ENCODE results near the gene TNRC6B.
"Not testable (repeated sequence)": the region's sequence is repeated elsewhere in the genome, so short reads cannot be mapped to it uniquely, and the experiment has no call there.

TNRC6B gene

DNA sequence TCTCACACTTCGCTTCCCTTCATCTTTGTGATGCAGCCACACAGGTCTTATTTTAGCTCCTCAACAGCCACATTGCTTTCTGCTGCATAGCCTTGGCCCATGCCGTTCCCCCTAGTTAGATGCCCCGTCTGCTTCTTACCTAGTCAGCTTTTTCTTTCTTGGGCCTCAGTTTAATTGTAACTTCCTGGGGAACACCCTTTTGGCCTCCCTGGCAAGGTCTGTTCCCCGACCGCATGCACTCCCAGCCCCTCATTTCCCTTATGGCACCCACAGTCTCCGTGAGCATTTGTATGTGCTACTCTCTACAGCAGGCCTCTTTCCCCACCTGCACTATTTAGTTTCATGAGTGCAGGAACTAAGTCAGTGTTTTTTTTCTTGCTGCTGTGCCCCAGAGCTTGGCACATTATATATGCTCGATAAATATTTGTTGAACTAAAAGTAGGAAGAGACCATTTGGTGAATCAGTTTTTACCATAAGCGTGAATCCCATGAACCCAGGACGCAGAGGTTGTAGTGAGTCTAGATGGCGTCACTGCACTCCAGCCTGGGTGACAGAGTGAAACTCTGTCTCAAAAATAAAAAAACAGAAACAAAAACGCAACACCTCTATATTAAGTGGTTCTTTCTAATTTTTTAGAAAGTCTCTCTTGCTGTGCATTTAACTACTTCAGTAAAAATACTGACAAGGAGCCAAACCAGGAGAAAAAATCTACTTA is 38.5 kb downstream of the TNRC6B start:
- DNase-seq, result no peak

DNA sequence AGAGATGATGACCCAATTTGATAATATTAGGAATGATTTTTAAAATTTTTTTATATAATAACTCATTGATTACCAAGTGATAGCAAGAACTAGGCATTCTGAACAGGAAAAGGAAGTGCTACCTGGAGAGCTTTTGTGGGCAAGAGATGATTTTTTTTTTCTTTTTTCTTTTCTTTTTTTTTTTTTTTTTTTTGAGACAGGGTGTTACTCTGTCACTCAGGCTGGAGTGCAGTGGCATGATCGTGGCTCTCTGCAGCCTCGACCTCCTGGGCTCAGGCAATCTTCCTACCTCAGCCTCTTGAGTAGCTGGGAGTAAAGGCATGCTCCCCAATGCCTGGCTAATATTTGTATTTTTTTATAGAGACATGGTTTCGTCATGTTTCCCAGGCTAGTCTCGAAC is 40.4 kb downstream of the TNRC6B start:
- DNase-seq, result no peak

DNA sequence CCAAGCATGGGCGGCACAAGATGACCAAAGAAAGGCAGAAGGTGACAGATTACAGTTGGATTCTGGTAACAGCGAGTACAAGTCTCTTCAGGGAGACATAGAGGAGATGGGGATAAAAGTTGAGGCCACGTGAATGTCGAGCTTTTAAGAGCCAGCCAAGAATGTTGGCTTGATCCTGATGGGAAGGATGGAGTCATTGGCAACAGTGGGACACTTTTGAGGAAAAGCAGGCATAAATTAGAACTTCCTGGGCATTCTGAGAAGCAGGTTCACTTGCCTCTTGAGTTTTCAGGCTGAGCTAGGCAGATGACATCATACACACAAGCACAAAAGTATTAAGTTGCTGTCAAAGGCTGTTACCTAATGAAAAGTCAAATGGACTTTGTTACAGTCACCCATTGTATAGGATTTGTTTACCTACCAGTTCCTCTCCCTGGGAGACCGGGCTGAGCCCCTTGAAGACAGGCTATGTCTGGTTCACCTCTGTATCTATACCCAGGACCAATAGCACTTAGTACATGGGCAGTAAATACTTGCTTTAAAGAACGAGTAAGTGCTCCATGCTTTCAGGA is 41.1 kb downstream of the TNRC6B start:
- DNase-seq, result no peak

DNA sequence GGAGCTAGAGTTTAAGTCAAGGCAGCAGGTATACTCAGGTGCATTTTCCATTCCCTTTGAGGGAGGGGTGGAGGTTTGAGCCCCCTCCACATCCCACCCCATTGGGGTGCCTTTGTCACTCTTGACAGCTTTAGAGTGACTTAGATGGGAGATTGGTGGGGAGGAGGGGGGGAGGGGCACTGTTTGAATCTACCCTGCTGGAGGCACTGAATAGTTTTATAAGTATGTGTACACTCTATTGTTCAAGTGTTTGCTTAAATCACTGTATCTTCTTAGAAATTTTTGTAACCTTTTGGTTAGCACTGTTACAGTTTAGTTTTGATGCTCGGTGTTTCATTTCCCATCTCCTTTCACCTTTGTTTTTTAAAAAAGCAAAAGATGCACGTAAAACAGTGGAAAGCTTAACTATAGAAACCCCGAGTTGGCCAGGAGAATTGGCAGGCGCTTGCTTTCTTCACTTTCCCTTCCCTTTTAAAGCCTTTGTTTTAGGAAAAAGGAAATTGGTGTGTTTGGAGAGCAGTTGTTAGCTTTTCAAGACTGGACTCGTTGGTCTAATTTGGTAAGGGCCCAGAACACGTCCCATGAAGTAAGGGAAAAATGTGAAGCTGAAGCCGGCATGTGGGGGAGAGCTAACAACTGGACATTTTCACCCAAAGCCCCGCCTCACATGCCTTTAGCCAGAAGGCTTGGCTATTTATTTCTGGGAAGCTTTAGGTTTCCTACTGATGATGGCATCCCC is 42.8 kb downstream of the TNRC6B start:
- DNase-seq, result no peak

DNA sequence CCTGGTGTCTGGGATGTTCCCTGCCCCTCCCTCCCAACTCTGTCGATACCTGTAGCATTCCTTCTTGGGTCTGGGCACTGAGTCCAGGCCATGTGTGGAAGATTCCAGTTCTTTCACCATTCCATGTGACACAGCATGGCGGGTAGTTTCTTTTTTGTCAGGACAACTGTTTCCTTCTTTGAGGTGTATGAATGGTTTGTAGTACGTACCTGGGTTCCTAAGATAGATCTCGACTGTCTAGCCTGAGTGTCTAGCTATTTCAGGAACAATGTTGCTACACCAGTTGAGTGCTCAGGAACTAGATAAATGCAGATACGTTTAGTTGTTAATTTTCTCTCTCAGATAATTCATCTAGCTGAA is 43.3 kb downstream of the TNRC6B start:
- no peak for DNase-seq

DNA sequence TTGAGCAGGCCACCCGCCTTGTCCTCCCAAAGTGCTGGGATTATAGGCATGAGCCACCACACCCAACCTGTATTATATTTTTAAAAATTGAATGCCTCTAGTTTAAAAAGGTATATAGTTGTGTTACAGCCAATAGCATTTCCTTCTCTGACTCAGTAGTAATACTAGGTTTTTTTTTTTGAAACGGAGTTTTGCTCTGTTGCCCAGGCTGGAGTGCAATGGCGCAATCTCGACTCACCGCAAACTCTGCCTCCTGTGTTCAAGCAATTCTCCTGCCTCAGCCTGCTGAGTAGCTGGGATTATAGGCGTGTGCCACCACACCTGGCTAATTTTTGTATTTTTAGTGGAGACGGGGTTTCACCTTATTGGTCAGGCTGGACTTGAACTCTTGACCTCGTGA is 45.3 kb downstream of the TNRC6B start:
- not testable (repeated sequence) for DNase-seq

DNA sequence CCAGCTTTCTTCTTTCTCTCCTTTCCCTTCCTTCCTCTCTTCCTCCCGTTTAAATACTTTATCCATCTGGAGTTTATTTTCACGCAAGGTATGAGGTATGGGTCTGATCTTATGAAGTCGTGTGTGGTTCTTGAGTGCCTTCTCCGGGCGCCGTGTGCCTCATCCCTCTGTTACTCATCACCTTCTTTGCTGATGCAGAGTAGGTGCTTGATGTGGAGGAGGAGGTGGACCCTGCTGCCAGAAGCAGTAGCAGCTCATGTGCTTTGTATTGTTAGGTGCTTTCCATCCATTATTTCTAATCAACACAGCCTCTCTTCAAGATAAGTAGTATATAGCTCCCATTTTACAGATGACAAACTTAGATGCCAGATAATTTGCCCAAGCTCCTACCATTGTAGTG is 47.0 kb downstream of the TNRC6B start:
- DNase-seq, result peak; percentile 41

DNA sequence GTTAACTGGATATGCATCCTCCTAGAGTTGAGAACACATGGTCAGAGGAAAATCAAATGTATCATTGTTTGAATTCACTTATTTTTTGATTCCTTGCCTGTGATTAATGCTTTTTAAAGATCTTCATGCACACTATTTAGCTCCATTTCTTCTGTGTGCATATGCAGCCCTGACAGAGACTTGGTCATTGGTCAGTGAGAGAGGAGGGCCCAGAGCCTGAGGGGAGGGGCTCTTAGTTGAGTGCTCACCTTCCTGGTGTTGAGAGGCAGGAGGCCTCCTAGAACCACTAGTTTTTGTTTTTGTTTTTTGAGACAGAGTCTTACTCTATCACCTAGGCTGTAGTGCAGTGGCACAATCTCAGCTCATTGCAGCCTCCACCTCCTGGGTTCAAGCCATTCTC is 48.9 kb downstream of the TNRC6B start:
- no peak for DNase-seq

DNA sequence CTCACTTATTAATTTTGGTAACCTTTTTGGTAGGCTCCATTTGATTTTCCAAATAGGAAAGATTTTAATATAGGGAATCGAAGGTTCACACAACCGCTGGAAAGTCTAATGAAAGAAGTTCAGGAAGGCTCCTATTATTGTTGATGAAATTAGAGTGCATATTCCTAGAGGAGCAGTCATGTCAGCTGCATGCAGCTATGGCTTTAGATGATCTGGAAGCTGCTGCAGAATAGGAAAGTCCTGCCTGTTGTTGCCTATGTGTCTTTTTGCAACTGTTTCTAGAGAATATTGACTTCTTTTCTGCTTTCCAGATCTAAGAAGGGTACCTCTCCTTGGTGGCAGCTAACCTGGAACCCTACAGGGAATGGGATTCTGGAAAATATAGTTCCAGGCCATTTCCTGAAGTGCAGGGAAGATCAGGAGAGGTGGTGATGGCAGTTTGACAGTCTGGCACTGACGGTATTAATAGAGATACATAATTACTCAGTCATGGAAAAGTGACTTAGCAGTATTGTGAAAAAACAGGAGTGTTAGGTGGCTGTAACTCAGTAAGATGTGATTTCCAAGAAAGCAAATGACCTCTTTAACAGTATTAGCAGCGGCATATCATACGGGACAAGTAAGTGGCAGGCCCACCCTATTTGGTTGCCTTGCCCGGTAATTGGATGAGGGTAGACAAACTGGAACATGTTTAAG is 54.0 kb downstream of the TNRC6B start:
- DNase-seq, result no peak

DNA sequence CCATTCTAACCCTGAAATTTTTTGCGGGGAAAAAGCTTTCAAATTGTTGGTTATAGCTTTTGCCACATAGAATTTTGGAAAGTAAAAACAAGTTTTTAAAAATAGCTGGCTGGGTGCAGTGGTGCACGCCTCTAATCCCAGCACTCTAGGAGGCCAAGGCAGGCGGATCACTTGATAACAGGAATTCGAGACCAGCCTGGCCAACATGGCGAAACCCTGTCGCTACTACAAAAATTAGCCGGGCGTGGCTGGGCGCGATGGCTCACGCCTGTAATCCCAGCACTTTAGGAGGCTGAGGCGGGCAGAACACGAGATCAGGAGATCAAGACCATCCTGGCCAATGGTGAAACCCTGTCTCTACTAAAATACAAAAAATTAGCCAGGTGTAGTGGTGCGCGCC is 54.9 kb downstream of the TNRC6B start:
- no peak for DNase-seq

DNA sequence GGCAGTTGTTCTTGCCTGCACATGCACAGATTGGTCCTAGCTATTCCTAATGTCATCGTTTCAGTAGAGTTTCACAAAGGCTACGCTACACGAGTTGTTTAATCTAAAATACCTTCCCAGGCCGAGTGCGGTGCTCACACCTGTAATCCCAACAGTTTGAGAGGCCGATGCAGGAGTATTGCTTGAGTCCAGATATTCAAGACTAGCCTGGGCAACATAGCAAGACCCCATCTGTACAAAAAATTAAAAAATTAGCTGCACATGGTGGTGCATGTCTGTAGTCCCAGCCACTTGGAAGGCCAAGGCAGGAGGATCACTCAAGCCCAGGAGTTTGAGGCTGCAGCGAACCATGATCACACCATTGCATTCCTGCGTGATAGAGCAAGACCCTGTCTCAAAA is 56.2 kb downstream of the TNRC6B start:
- no peak for DNase-seq

DNA sequence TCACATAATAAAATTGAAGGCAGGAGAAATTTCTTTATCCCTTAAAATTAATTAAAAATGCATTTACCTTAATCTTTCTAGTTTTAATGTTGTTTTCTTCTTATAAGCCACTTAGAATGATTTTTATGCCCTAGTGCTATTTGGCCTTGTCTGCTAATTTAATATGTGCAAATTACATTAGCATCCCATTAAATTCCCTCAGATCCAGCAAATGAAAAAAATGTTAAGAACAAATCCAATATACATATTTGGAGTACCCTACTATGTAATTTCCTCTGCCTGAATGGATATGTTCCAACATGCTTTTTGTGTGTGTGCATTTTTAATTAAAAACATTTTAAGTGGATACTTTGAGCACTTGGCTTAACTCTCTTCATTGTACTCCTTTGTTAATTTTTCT is 56.9 kb downstream of the TNRC6B start:
- no peak for DNase-seq

DNA sequence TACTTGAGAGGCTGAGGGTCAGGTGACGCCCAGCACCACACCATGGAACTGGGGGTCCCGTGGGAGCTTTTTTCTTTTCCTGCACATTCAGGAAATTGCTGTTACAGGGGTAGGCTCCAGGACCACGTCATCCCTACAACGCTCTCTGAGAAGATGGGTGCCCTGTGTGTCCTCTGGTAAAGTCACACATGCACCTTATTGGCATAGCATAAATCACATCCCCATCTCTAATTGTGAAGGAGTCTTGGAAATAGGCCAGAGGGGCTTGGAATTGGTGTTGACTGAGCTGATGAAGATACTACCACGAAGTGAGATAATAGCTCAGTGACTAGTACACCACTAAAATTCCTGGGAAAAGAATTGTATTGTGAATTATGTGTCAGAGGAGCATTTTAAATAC is 57.6 kb downstream of the TNRC6B start:
- no peak for DNase-seq

DNA sequence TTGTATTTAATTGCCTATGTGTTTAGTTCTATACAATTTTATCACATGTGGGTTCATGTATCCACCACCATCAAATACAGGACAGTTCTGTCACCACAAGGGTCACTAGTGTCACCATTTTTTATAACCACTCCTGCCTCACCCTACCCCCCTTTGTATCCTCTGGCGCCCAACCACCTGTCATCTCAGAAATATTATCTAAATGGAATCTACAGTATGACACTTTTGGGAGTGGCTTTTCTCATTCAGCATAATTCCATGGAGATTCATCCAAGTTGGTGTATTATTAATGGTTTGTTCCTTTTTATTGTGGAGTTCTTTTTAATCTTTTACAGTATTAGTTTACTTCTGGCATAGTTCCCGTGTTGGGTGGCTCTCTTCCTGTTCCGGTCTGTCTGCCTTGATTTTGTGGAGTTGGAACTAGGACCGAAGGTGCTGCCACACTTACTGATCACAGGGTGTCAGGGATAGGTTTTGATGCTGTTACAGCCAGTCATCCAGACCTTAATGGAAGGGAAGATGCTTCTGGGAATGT is 58.5 kb downstream of the TNRC6B start:
- DNase-seq, result no peak

DNA sequence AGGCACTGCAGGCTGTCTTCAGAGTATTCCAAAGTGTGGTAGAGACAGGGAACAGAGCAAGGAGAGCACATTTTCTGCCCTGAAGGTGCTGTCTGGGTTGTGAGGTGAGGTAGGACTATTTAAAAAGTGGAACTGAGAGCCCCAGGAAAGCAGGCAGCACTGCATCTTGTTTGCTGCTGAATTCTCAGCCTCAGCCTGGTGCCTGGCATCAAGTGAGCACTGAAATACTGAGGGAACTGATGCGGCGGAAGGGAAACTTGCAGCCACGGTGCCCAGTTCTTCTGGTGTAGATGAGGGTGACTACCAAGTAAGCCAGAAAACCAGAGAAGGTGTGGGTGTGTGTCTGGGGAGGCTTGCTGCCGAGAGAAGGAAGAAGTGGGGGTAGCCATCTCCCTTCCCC is 59.5 kb downstream of the TNRC6B start:
- no peak for DNase-seq

DNA sequence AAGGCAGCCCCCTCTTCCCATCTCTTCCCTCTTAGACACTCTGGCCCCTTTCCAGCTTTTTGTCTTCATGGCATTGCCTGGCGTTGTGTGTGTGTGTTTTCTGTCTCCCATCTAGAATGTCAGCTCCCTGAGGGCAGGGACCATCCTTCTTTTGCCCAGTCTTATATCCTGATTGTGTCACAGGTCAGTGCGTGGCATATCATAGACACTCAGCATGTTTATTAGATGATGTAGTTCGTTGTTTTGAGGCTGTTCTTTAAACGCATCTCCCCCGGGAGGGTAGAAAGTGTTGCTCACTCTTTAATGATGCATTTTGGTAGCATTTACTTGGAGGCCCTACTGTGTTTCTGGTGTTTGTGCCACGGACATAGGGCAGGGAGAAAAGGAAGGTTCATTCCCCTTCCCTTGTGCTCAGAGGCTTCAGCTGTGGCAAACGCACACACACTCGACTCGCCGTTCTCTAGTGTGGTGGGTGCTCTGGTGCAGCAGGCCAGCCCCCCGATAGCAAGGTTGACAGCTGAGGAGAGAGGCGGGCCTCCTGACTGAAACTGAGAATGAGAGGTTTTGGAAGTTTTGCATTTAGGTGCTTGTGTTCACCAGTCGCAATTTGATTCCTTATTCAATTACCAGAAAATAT is 60.2 kb downstream of the TNRC6B start:
- no peak for DNase-seq

DNA sequence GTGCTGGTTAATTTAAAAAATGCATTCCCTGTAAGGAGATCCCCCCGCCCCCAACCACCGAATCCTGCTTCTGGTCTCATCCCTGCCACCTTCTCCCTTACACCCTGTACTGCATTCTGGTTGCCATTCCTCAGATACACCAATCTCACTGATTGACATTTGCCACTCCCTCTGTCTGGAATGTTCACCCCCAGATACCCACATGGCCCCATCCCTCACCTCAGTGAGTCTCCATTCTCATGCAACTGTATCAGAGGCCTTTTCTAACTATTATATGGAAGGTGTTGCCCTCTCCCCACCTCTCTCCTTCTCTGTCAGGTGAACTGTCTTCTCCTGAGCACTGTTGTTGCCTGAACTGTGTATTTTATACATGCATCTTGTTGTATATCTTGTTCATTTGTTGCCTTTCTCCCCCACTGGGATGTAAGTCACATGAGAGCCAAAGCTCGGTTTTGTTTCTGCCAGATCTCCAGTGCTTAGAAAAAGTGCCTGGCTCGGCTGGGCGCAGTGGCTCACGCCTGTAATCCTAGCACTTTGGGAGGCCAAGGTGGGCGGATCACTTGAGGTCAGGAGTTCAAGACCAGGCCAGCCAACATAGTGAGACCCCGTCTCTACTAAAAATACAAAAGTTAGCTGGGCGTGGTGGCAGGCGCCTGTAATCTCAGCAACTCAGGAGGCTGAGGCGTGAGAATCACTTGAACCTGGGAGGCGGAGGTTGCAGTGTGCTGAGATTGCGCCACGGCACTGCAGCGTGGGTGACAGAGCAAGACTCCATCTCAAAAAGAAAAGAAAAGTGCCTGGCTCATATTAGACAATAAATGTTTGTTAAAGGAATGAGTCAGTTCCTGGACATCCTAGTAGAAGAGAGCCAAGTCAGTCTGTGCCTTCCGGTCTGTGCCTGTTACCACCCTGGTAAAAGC is 61.0 kb downstream of the TNRC6B start:
- DNase-seq, result no peak

DNA sequence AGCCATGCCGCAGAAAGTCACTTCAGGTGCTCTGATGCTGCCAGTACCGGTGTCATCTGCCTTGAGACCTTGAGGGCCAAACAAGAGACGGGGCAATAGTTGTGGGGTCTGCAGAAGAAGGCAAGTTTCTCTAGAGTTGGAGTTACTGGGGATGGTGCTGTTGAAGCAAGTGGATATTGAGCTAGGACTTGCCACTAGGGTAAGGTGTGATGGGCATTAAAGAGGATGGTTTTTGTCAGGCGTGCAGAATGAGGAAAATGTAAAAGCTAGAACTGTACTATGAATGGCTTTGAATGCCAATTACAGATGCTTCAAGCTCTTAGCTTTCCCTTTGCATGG is 61.6 kb downstream of the TNRC6B start:
- DNase-seq, result no peak

DNA sequence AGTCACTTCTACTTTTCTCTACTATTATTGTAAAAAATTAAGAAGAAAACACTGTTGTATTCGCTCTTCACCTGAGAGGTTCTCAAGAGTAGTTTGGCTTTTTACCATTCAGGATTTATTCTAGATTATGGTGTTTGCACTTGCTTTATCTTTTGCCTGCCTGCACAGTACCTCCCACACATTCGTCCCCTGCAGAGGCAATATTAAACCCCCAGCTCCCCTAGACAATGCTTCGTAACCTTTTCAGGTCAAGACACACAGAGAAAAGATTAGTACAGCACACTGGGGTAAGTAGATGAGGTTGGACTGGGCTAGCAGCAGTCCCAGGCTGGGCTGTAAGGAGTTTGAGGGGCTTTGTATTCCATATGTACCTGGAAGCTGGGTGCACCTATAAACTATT is 62.4 kb downstream of the TNRC6B start:
- no peak for DNase-seq

DNA sequence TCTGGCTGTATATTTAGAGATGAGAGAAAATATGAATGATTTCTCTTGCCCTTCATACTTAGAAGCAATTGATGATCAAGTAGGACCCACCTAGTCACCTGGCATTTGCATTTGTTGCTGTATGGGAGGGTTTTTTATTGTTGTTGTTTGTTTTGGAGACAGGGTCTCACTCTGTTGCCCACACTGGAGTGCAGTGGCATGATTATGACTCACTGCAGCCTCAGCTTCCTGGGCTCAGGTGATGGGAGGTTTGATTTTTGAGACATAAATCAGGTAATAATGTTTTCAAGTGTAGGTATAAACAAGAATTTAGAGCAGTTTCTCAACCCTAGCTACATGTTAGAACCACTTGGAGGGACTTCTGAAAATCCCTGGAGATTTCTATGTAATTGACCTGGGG is 63.0 kb downstream of the TNRC6B start:
- no peak for DNase-seq

DNA sequence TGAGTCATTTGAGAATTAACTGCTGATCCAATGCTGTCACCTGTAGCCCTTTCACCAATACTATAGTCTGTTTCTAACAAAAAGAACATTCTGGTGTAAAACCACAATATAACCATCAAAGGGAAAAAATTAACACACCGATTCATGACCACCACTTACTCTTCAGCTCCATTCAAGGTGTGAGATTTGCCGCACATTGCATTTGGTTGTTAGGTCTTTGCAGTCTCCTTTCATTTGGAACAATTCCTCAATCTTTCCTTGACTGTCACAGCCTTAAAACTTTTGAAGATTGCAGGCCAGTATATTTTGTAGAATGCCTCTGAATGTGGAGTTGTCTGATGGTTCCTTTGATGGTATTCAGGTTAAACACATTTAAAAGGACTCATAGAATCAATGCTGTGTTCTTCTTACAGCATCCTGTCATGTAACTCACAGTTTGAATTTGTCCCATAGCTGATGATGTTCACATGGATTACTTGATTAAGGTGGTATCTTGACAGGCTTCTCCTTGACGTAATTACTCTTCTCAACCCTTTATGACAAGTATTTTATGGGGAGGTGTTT is 63.6 kb downstream of the TNRC6B start:
- no peak for DNase-seq

DNA sequence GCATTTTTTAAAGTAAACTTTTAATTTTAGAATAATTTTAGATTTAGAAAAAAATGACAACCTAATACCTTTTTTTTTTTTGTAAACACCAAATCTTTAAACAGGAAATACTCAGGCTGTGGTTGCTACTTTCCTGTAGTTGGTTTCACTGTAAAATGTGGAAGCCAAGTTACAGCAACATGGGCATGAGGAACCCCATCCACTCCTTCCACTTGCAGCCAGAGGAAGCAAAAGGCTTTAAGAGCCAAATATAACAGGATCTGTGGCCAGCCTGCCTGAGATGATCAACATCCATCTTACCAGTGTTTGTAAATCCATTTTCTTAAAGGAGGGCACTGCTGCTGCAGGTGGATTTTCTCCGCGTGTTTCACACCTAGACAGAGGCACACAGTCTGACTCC is 66.2 kb downstream of the TNRC6B start:
- no peak for DNase-seq
